Fibroblast of pulmonary artery (primary cell): ENCODE data around the gene GTF3C4.
A peak's percentile ranks its signal among the peaks of the same experiment; 100 is the strongest.

Experiments used
- DNase-seq: peaks from one replicate; pipeline ENCODE4 v3.0.0-alpha.2; 2010; ENCODE audit warnings: low read depth
- H3K4me3 ChIP-seq: replicated peaks from 2 replicates; pipeline ENCODE4 v1.5.1; 2011; ENCODE audit warnings: low read depth, mild to moderate bottlenecking, control low read depth, low read length, moderate library complexity
- TF ChIP-seq, protein P1 (sequence below): IDR thresholded peaks from 2 replicates; pipeline ENCODE4 v1.5.1; 2011; ENCODE audit warnings: mild to moderate bottlenecking, control low read depth, low read length, inconsistent platforms; ENCODE audit errors: missing control alignments

The GTF3C4 gene

DNA sequence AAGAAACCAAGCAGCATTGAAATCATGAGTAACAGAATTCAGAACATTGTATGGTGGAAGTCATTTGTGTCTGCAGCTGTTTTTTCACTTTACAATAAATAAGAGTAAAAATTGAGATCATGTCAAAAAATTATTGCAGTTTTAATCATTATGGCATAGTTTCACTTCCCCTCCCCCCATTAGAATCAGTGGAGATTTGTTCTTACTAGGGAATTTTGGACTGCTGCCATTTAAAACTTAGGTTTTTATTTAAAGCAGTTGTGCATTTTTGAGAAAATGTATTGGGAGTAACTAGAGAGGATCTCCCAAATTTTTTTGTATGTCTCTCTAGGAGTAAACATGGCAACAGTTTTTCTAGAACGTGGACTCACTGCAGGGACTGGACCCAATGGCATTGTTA lies 20.4 kb downstream of the GTF3C4 start:
- TF ChIP-seq, protein P1, sequence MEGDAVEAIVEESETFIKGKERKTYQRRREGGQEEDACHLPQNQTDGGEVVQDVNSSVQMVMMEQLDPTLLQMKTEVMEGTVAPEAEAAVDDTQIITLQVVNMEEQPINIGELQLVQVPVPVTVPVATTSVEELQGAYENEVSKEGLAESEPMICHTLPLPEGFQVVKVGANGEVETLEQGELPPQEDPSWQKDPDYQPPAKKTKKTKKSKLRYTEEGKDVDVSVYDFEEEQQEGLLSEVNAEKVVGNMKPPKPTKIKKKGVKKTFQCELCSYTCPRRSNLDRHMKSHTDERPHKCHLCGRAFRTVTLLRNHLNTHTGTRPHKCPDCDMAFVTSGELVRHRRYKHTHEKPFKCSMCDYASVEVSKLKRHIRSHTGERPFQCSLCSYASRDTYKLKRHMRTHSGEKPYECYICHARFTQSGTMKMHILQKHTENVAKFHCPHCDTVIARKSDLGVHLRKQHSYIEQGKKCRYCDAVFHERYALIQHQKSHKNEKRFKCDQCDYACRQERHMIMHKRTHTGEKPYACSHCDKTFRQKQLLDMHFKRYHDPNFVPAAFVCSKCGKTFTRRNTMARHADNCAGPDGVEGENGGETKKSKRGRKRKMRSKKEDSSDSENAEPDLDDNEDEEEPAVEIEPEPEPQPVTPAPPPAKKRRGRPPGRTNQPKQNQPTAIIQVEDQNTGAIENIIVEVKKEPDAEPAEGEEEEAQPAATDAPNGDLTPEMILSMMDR: no peak
- H3K4me3 ChIP-seq: no peak overlapping the region
- DNase-seq: no peak

DNA sequence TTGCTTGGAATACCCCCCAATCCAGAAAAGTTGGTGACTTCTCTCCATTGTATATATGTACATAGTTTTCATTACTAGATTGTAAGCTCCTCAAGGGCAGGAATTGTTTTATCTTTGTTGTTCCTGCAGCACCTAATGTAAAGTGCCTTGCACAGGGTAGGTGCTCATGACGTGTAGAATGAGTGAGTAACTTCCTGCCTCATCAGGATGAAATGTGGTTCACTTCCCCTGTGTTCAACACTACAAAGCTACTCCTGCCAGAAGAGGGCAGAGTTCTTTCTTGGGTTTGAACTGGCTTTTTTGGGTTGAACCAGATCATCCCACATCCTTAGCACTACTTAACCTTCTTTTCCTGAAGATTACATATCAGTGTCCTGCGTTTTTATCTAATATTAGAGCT lies 23.9 kb downstream of the GTF3C4 start:
- TF ChIP-seq, protein P1: peak; percentile 26
- DNase-seq: peak; percentile 29
- H3K4me3 ChIP-seq: no peak overlapping the region

DNA sequence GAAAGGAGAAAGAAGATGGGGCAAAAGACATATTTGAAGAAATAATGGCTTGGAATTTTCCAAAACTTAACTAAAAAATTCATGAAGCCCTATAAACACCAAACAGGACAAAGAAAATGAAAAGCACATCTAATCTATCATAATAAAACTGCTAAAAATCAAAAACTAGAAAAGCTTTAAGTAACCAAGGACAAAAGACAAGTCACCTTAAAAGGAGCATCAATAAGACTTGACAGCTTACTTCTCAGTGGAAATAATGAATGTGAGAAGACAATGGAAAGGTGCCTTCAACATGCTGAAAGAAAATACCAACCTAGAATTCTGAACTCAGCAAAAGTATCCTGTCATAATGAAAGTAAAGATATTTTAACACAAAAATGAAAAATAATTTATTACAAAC lies 27.0 kb downstream of the GTF3C4 start:
- TF ChIP-seq, protein P1: no peak
- H3K4me3 ChIP-seq: no peak overlapping the region
- no peak for DNase-seq

DNA sequence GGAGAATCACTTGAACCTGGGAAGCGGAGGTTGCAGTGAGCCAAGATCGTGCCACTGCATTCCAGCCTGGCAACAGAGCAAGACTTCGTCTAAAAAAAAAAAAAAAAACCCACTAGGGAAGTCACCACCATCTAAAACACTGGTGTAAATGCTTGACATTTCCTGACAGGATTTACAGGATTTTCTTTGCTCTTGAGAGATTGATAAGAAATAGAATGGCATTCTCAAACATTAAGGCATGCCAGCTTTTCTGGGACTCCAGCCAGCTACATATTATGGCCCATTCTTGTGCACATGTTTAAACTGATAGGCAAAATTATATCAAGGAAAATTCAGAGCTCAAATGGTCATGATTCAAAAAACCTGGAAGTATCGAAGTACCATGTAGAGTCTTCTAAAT lies 28.7 kb downstream of the GTF3C4 start:
- TF ChIP-seq, protein P1: no peak
- H3K4me3 ChIP-seq: no peak overlapping the region
- peak; percentile 37 for DNase-seq

DNA sequence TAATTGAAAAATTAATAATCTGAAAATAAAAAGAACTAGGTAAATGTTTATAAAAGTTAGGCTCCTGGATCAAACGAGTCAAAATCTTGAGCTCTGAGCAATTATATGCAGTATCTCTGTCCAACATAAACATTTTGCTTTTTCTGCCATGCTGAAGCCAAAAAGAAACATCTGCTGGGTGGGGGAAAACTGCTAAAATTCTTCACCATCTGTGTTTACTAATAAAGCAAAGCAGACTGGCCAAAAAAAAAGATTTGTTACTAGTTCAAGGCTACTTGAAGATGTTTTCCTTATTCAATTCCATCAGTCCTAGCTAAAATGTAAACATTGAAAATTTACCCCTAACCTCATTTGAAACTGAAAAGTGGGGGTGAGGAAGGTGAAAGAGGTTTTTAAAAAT lies 29.7 kb downstream of the GTF3C4 start:
- no peak for DNase-seq
- H3K4me3 ChIP-seq: no peak overlapping the region

DNA sequence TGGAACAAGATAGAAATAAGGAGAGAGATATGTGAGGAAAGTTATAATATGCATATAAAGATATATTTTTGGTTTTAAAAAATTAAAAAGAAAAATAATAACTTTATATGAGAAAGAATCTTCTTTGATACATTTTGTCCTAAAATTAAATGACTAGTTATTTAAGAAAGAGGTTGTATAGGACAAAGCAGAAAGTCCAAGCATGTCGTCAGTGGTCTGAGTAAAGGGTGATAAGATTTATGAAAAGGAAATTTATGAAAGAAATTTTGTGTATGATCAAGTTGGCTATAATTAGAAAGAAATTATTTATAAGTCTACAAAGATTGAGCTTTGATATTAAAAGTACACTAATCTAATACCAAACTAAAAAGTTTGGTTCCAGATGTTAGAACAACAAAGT lies 32.0 kb downstream of the GTF3C4 start:
- H3K4me3 ChIP-seq: no peak overlapping the region
- TF ChIP-seq, protein P1: no peak
- no peak for DNase-seq

More for the DNA sequence above, 29.7 kb downstream of the GTF3C4 start:
- TF ChIP-seq, protein P1: no peak

DNA sequence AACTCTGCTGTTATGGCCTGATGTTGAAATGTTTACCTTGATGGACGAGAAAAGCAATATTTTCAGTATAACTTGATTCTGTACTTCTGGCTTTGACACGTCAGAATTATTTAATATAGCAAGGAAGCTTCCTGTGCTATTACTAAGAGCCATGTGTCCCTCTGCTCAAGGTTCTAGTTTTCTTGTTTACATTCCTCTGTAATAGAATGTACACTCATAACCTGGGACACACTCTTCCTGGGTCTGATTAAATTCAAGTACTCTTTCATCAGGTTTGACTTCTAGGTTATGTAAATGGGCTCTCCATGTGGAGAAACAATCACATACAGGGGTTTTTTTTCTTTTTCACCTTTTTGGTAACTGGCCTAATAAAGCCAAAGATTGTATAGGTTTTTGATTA lies 33.1 kb downstream of the GTF3C4 start:
- TF ChIP-seq, protein P1: no peak
- no peak overlapping the region for H3K4me3 ChIP-seq
- DNase-seq: no peak
